Activated CD4-positive, alpha-beta T cell treated with anti-CD3 and anti-CD28 coated beads for 24 hours (primary cell): ENCODE measurements around the gene TBX15.

Experiments
- DNase-seq, 2 donors: peaks; one replicate each; pipeline ENCODE4 v3.0.0-alpha.2; 2020; ENCODE audit warnings: low read depth in 2 of 2

TBX15 gene

GRCh38 chr1:118896416-118896815 lies 91.7 kb downstream of the TBX15 start:
- DNase-seq: no peak

- DNase-seq: no peak
Measured at GRCh38 chr1:118894836-118895235, 93.3 kb downstream of the TBX15 start.

- no peak for DNase-seq
Measured at GRCh38 chr1:118890851-118891384, 97.2 kb downstream of the TBX15 start.

GRCh38 chr1:118884946-118885345 lies 103.2 kb downstream of the TBX15 start:
- no peak for DNase-seq

- DNase-seq: no peak
Measured at GRCh38 chr1:118881751-118882150, 106.4 kb downstream of the TBX15 start.

- no peak for DNase-seq
Measured at GRCh38 chr1:118878661-118879060, 109.5 kb downstream of the TBX15 start.

GRCh38 chr1:118877668-118878396 lies 110.3 kb downstream of the TBX15 start:
- DNase-seq: no peak

- DNase-seq: no peak
Measured at GRCh38 chr1:118871582-118872171, 116.5 kb downstream of the TBX15 start.

GRCh38 chr1:118868387-118868786 lies 119.8 kb downstream of the TBX15 start:
- no peak for DNase-seq

- no peak for DNase-seq
Measured at GRCh38 chr1:118866330-118866729, 121.8 kb downstream of the TBX15 start.

GRCh38 chr1:118863688-118864087 lies 124.5 kb downstream of the TBX15 start:
- DNase-seq: no peak

GRCh38 chr1:118862755-118863154 lies 125.4 kb downstream of the TBX15 start:
- no peak for DNase-seq

GRCh38 chr1:118861216-118861615 lies 126.9 kb downstream of the TBX15 start:
- no peak for DNase-seq

GRCh38 chr1:118859999-118860398 lies 128.1 kb downstream of the TBX15 start:
- no peak for DNase-seq

- DNase-seq: no peak
Measured at GRCh38 chr1:118846443-118846842, 141.7 kb downstream of the TBX15 start.

GRCh38 chr1:118842452-118843201 lies 145.5 kb downstream of the TBX15 start:
- DNase-seq: no peak

- no peak for DNase-seq
Measured at GRCh38 chr1:118841521-118841920, 146.6 kb downstream of the TBX15 start.
